ENCODE results near the gene OAF.

Gene OAF

DNA sequence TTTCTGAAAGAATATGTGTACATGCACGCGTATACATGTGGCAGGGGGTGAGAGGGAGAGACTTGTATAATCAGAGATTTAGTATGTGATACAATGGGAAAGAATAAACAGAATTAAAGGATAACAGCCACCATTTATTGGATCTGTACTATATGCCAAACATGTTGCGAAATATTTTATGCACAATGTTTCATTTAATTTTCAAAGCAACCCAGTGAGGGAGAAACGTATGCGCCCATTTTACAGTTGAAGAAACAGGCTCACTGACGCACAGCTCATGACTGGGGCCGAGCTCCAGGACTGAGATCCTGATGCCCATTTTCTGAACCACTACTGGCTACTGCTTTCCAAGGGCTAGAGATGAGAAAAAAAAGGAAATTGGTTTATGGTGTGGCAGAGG lies 3.3 kb upstream of the OAF start:
- no peaks in the 10 kb centered on the region for H3K36me3 ChIP-seq (ENCODE audit: control insufficient read depth, insufficient read depth, low read length)
- H3K9me3 ChIP-seq (ENCODE audit: control insufficient read depth, low read length): no peaks in the 10 kb centered on the region
- H3K4me2 ChIP-seq (ENCODE audit: low read length): no peak overlapping the region
- no peak overlapping the region for H2AFZ ChIP-seq
- H3K4me3 ChIP-seq (ENCODE audit: low read depth, low read length): no peak overlapping the region
- TF ChIP-seq, protein P1, sequence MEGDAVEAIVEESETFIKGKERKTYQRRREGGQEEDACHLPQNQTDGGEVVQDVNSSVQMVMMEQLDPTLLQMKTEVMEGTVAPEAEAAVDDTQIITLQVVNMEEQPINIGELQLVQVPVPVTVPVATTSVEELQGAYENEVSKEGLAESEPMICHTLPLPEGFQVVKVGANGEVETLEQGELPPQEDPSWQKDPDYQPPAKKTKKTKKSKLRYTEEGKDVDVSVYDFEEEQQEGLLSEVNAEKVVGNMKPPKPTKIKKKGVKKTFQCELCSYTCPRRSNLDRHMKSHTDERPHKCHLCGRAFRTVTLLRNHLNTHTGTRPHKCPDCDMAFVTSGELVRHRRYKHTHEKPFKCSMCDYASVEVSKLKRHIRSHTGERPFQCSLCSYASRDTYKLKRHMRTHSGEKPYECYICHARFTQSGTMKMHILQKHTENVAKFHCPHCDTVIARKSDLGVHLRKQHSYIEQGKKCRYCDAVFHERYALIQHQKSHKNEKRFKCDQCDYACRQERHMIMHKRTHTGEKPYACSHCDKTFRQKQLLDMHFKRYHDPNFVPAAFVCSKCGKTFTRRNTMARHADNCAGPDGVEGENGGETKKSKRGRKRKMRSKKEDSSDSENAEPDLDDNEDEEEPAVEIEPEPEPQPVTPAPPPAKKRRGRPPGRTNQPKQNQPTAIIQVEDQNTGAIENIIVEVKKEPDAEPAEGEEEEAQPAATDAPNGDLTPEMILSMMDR (IDR thresholded peaks at IDR 0.05): no peak
- no peaks in the 10 kb centered on the region for H3K27me3 ChIP-seq (ENCODE audit: control insufficient read depth, insufficient read depth, low read length)
- H3K79me2 ChIP-seq: no peaks in the 10 kb centered on the region
- no peak overlapping the region for H3K9ac ChIP-seq
- no peaks in the 10 kb centered on the region for H3K4me1 ChIP-seq
- peak overlapping the region; percentile 54 for H3K27ac ChIP-seq

DNA sequence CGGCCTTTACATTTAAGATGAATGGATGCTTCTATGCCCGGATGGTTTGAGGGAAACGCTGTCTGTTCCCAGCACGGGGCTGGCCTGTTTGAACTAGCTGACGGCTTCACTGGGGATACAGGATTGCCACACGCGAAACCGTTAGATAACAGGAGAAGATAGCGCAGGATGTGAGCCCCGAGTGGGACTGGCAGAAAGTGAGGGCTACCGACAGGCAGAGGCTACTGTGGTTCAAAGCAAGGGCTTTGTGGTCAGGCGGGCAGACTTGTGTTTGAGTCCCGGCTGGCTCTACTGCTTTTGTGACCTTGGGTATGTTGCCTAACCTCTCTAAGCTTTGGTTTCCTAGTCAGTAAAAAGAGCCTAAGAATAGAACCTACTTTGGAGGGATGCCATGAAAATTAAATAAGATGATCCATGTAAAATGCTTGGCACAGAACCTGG lies 2.8 kb upstream of the OAF start:
- no peak overlapping the region for H3K4me3 ChIP-seq (ENCODE audit: low read depth, low read length)
- TF ChIP-seq, protein P1 (IDR thresholded peaks at IDR 0.05): no peak
- H3K9me3 ChIP-seq (ENCODE audit: control insufficient read depth, low read length): no peaks in the 10 kb centered on the region
- no peaks in the 10 kb centered on the region for H3K36me3 ChIP-seq (ENCODE audit: control insufficient read depth, insufficient read depth, low read length)
- no peak overlapping the region for H3K4me2 ChIP-seq (ENCODE audit: low read length)
- peak overlapping the region; percentile 54 for H3K27ac ChIP-seq
- no peak overlapping the region for H3K9ac ChIP-seq
- peak overlapping the region; percentile 5 for H2AFZ ChIP-seq
- no peaks in the 10 kb centered on the region for H3K27me3 ChIP-seq (ENCODE audit: control insufficient read depth, insufficient read depth, low read length)
- H3K79me2 ChIP-seq: no peaks in the 10 kb centered on the region
- no peaks in the 10 kb centered on the region for H3K4me1 ChIP-seq

DNA sequence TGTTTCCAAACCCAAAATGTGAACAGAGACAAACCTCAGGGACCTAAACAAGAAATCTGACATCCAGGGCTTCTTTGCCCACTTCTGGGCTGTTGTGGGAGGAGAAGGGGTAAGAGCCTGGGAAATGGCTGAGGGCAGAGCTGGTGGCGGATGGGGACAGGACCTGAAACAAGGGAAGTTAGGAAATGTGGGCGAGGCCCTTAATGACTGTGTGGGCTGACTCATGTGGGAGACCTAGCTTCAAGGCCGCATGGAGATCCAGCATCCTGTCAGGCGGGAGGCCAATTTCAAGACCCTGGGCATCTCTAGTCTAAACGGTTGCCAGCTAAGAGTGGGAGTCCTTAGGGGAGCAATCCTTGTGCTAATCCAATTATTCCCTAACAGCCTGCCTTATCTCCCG lies 2.1 kb upstream of the OAF start:
- no peak overlapping the region for H3K9ac ChIP-seq
- H3K36me3 ChIP-seq (ENCODE audit: control insufficient read depth, insufficient read depth, low read length): no peaks in the 10 kb centered on the region
- no peak overlapping the region for H3K4me2 ChIP-seq (ENCODE audit: low read length)
- no peaks in the 10 kb centered on the region for H3K9me3 ChIP-seq (ENCODE audit: control insufficient read depth, low read length)
- H3K27me3 ChIP-seq (ENCODE audit: control insufficient read depth, insufficient read depth, low read length): no peaks in the 10 kb centered on the region
- H3K79me2 ChIP-seq: no peaks in the 10 kb centered on the region
- peak overlapping the region; percentile 54 for H3K27ac ChIP-seq
- no peaks in the 10 kb centered on the region for H3K4me1 ChIP-seq
- no peak overlapping the region for H3K4me3 ChIP-seq (ENCODE audit: low read depth, low read length)
- H2AFZ ChIP-seq: no peak overlapping the region
- TF ChIP-seq, protein P1 (IDR thresholded peaks at IDR 0.05): no peak

DNA sequence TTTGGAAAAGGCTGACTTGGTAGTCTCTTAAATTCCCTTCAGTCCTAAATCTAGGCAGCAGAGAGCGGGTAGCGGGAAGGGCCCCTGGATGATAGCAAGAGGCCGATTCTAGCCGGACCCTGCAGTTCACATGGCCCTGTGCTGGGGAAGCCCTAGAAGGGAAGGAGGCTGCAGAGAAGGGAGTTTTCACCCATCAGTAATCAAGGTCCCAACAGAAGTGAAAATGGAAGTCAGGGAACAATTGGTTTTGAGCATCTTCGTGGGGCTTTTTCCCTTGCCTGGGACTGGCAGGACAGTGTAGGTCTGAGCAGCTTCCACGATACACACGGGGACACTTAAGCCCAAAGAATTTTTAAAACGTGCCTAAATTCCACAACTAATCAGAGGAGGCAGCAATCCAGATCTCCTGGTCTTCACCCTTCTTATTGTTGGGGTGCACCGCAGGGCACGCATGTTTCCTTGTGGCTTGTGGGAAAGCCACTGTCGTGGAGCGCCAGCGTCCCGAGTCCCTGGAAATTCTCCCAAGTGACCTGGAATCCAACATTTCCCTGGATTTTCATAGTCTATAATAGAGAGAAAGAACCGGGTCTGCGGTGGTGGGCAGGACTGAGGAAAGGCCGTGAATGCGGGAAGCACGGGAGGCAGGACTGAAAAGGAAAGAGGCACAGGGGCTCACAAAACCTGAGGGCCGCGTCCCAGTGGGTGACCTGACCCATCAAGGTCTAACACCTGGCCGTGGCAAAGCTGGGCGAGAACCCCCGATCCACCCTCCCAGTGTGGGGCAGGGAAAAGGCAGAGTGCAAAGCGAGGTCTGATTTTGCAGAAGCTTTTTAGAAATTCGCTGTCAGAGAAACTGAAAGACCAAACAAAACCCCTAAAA lies 846 bp upstream of the OAF start:
- Histone ChIP-seq H3K4me3 (ENCODE audit: low read depth, low read length) (peak overlapping the region; percentile 47), H3K27me3 (ENCODE audit: control insufficient read depth, insufficient read depth, low read length) (no peaks in the 10 kb centered on the region), H2AFZ (peak overlapping the region; percentile 83), H3K27ac (peak overlapping the region; percentile 32), H3K9ac (no peak overlapping the region), H3K79me2 (no peaks in the 10 kb centered on the region), H3K9me3 (ENCODE audit: control insufficient read depth, low read length) (no peaks in the 10 kb centered on the region), H3K4me2 (ENCODE audit: low read length) (peak overlapping the region; percentile 73), H3K4me1 (no peaks in the 10 kb centered on the region), H3K36me3 (ENCODE audit: control insufficient read depth, insufficient read depth, low read length) (no peaks in the 10 kb centered on the region)
- TF ChIP-seq, protein P1 (IDR thresholded peaks at IDR 0.05): no peak

Data from parathyroid adenoma (tissue), 2 donors.